Measurements from ENCODE around the gene NELL1.

- TF ChIP-seq POLR2A (IDR thresholded peaks at IDR 0.05; ENCODE audit: low read depth, low read length) = no peak
- TF ChIP-seq POLR2AphosphoS5 (IDR thresholded peaks at IDR 0.05; ENCODE audit: low read depth, low read length) = no peak
- no peak for TF ChIP-seq POU2F2 (IDR thresholded peaks at IDR 0.05; ENCODE audit: low read depth, low read length)
- TF ChIP-seq SPI1 (IDR thresholded peaks at IDR 0.05; ENCODE audit: low read depth, low read length) = no peak
- no peak for TF ChIP-seq TAF1 (IDR thresholded peaks at IDR 0.05; ENCODE audit: low read depth, low read length)
- no peak for TF ChIP-seq PAX5 (IDR thresholded peaks at IDR 0.05; ENCODE audit: insufficient read depth, low read length, severe bottlenecking)
These were observed 217.8 kb downstream of the NELL1 start for GRCh38 chr11:20887137-20887536.
